Endodermal cell (in vitro differentiated cells): ENCODE results near the gene PRKCZ. TPM values are rescaled to one million over a fixed set of nuclear protein-coding genes. Genes with fewer than 3 reads are reported as not detected.
A peak's percentile ranks its signal among the peaks of the same experiment; 100 is the strongest.

Experiments
- DNase-seq: peaks from one replicate; pipeline ENCODE4 v3.0.0-alpha.2; 2017
- H3K27ac ChIP-seq: 2 replicates; pipeline ENCODE4 v1.5.1; 2013; ENCODE audit warnings: mild to moderate bottlenecking, low read depth, low read length, moderate library complexity
- H3K27me3 ChIP-seq: 2 replicates; pipeline ENCODE4 v1.6.1; 2013; ENCODE audit warnings: mild to moderate bottlenecking, low read length, moderate library complexity; ENCODE audit not compliant: insufficient read depth, control insufficient read depth, poor library complexity, severe bottlenecking
- H3K36me3 ChIP-seq: 2 replicates; pipeline ENCODE4 v1.7.0; 2013; ENCODE audit warnings: mild to moderate bottlenecking, low read length, moderate library complexity; ENCODE audit not compliant: control insufficient read depth, insufficient read depth
- H3K4me1 ChIP-seq: one replicate; pipeline ENCODE4 v1.7.0; 2013; ENCODE audit warnings: low read length; ENCODE audit not compliant: control insufficient read depth, insufficient read depth
- H3K4me3 ChIP-seq: 2 replicates; pipeline ENCODE4 v1.5.1; 2013; ENCODE audit warnings: mild to moderate bottlenecking, low read length, moderate library complexity
- H3K9ac ChIP-seq: 2 replicates; pipeline ENCODE4 v1.6.1; 2013; ENCODE audit warnings: mild to moderate bottlenecking, low read length, moderate library complexity; ENCODE audit not compliant: poor library complexity, severe bottlenecking; ENCODE audit errors: extremely low read depth
- H3K9me3 ChIP-seq: 2 replicates; pipeline ENCODE4 v1.6.1; 2013; ENCODE audit warnings: mild to moderate bottlenecking, low read length, moderate library complexity; ENCODE audit not compliant: control insufficient read depth
- H3K27ac Mint-ChIP-seq: 2 replicates; pipeline ENCODE4 v1.8.0; 2020; ENCODE audit warnings: mixed read lengths
- H3K27me3 Mint-ChIP-seq: 2 replicates; pipeline ENCODE4 v1.8.0; 2021; ENCODE audit warnings: mild to moderate bottlenecking, mixed read lengths; ENCODE audit not compliant: insufficient read depth
- H3K36me3 Mint-ChIP-seq: 2 replicates; pipeline ENCODE4 v1.8.0; 2020; ENCODE audit warnings: low read depth, mixed read lengths
- H3K4me1 Mint-ChIP-seq: 2 replicates; pipeline ENCODE4 v1.8.0; 2020; ENCODE audit warnings: mixed read lengths
- H3K4me3 Mint-ChIP-seq: 2 replicates; pipeline ENCODE4 v1.8.0; 2020; ENCODE audit warnings: mild to moderate bottlenecking, moderate library complexity, mixed read lengths
- H3K9me3 Mint-ChIP-seq: 2 replicates; pipeline ENCODE4 v1.8.0; 2020; ENCODE audit warnings: mild to moderate bottlenecking, mixed read lengths
- WGBS, 2 experiments: methylation state at CpG; one replicate each; pipeline versions ENCODE4 v1.1.5 to v1.1.7; 2013; ENCODE audit warnings: missing lambda C conversion rate in 2 of 2, mixed read lengths in 1 of 2; ENCODE audit not compliant: insufficient coverage in 1 of 2, insufficient read length in 1 of 2; 5-methylcytosine and 5-hydroxymethylcytosine counted together
- total RNA-seq, 2 donors: library from RNA; stranded (reverse); fragmentation: NEBNext Ultra II Directional in 1 of 2; extraction: Animal tissue kit (Norgen Biotek cat#: 25700) in 1 of 2; gene quantifications; 2 replicates in 1 of 2; 3 replicates in 1 of 2; pipeline ENCODE4 v1.2.1, GENCODE V29; 2021
- TF ChIP-seq, protein P1 (sequence below): fragments of 200-600 bp; sonication (generic); conservative IDR thresholded peaks from 2 replicates; pipeline ENCODE4 v1.5.0; 2021; ENCODE audit warnings: antibody characterized with exemption, mild to moderate bottlenecking

PRKCZ gene
- total RNA-seq, 2 donors from 2014 or later, result 49.9 to 68.5 TPM

DNA sequence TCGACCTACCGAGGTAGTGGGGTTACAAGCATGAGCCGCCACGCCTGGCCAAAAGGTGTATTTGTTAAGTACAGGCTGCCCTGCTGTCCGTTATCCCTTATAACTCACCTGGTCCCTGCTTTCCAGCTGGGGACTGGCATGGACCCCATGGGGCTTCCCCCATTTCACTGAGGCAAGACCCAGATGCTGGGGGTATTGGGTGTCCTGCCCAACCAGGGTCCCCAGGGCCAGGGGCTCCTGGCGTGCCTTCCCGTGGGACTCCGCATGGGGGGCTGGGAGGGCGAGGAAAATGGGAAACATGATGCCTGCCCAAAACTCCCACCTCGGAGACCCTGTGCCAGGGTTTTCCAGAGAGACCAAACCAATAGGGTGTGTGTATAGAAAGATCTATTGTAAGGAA is 79.9 kb downstream of the PRKCZ start:
- Histone ChIP-seq H3K36me3 (no peaks in the 10 kb centered on the region), H3K4me1 (no peaks in the 10 kb centered on the region), H3K27me3 (no peaks in the 10 kb centered on the region), H3K9me3 (no peaks in the 10 kb centered on the region), H3K4me3 (no peak overlapping the region), H3K9ac (no peak overlapping the region), H3K27ac (no peak overlapping the region)
- peaks cover 1% of the 10 kb centered on the region for H3K36me3 Mint-ChIP-seq
- H3K27me3 Mint-ChIP-seq, result no peaks in the 10 kb centered on the region
- DNase-seq, result no peak
- H3K27ac Mint-ChIP-seq, result no peak overlapping the region
- peaks cover 5% of the 10 kb centered on the region for H3K4me1 Mint-ChIP-seq
- H3K4me3 Mint-ChIP-seq, result no peak overlapping the region
- H3K9me3 Mint-ChIP-seq, result no peaks in the 10 kb centered on the region
- WGBS, 2 experiments, result 95 to 98% methylated on average over 7 to 10 of the region's 10 CpGs
- TF ChIP-seq, protein P1, sequence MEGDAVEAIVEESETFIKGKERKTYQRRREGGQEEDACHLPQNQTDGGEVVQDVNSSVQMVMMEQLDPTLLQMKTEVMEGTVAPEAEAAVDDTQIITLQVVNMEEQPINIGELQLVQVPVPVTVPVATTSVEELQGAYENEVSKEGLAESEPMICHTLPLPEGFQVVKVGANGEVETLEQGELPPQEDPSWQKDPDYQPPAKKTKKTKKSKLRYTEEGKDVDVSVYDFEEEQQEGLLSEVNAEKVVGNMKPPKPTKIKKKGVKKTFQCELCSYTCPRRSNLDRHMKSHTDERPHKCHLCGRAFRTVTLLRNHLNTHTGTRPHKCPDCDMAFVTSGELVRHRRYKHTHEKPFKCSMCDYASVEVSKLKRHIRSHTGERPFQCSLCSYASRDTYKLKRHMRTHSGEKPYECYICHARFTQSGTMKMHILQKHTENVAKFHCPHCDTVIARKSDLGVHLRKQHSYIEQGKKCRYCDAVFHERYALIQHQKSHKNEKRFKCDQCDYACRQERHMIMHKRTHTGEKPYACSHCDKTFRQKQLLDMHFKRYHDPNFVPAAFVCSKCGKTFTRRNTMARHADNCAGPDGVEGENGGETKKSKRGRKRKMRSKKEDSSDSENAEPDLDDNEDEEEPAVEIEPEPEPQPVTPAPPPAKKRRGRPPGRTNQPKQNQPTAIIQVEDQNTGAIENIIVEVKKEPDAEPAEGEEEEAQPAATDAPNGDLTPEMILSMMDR, result no peak

DNA sequence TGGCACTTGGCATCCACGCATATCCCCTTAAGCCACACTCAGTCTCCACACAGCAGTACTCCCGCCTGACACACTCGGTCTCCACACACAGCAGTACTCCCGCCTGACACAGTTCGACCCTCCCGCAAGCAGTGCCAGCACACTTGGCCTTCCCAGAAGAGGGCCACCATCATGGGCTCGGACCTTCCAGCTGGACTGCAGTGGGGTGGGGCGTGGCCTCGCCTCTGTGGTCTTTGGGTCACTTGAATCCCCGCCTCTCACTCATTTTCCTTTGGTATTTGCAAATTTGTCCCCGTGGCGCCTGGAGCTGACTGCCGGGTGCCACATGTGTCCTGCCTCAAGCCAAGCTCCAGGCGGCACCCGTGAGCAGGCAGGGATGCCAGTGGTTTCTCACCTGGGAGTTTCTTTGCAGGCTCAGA is 80.7 kb downstream of the PRKCZ start:
- Histone ChIP-seq H3K36me3 (peaks cover 1% of the 10 kb centered on the region), H3K9ac (no peak overlapping the region), H3K4me3 (no peak overlapping the region), H3K9me3 (no peaks in the 10 kb centered on the region), H3K27ac (no peak overlapping the region), H3K4me1 (no peaks in the 10 kb centered on the region), H3K27me3 (no peaks in the 10 kb centered on the region)
- Mint-ChIP-seq H3K4me1 (peaks cover 5% of the 10 kb centered on the region), H3K36me3 (peaks cover 1% of the 10 kb centered on the region), H3K4me3 (no peak overlapping the region), H3K27me3 (no peaks in the 10 kb centered on the region), H3K9me3 (no peaks in the 10 kb centered on the region), H3K27ac (peak overlapping the region; percentile 82)
- no peak for DNase-seq
- WGBS, 2 experiments, result 92 to 94% methylated on average over 11 to 15 of the region's 15 CpGs
- TF ChIP-seq, protein P1, result no peak

DNA sequence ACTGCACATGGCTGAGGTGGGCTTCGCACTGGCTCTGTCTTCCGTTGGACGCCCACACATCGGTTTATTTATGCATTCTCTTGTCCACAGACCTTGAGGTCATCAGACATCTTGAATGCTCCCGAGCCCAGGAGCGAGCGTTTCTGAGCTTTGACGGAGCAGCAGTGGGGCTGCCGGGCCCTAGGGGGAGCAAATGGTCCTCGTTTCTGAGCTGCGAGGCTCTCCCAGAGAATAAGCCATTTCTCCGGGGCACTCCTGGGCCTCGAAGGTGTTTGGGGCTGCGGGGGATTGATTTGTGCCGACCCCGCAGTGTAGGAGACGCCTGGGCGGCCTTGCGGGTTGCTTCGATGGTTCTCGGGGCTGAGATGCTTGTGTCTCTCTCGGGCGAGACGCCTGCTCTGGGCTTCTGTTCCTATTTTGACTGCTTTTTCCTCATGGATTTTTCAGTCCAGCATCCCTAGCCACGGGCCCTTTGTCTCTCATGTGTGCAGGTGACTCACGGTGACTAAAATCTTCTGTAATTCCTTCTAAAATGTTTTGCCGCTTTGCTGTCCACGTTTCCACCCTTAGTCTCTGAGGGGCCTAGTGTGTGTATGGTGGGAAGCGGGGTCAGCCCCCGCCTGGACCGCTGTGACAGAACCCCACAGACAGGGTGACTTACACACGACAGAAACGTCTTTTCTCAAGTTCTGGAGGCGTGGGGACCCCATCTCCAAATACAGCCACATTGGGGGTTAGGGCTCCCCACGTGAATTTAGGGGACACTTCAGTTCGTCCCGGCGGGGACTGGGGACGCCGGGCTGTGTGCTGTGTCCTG is 82.2 kb downstream of the PRKCZ start:
- peak; percentile 87 for DNase-seq
- Mint-ChIP-seq H3K9me3 (no peaks in the 10 kb centered on the region), H3K36me3 (peaks cover 11% of the 10 kb centered on the region), H3K27ac (peak overlapping the region; percentile 91), H3K27me3 (no peaks in the 10 kb centered on the region), H3K4me1 (peaks cover 5% of the 10 kb centered on the region), H3K4me3 (peak overlapping the region; percentile 48)
- peaks cover 8% of the 10 kb centered on the region for H3K36me3 ChIP-seq
- no peaks in the 10 kb centered on the region for H3K4me1 ChIP-seq
- H3K9me3 ChIP-seq, result no peaks in the 10 kb centered on the region
- peak overlapping the region; percentile 69 for H3K4me3 ChIP-seq
- peak overlapping the region; percentile 26 for H3K9ac ChIP-seq
- TF ChIP-seq, protein P1, result peak; percentile 64
- WGBS, 2 experiments, result 59 to 64% methylated on average over 34 to 40 of the region's 40 CpGs
- no peaks in the 10 kb centered on the region for H3K27me3 ChIP-seq
- H3K27ac ChIP-seq, result peak overlapping the region; percentile 32
